OCI-LY7 (cell line): ENCODE measurements around the gene GALNT17.

ENCODE experiments used
- EZH2phosphoT487 ChIP-seq: fragments of 200-600 bp; sonication (generic); IDR thresholded peaks from 2 replicates; pipeline ENCODE4 v1.6.1; 2018; ENCODE audit warnings: low read depth, borderline replicate concordance, mild to moderate bottlenecking, mixed run types, antibody characterized with exemption, low read length, moderate library complexity, mixed read lengths
- TF ChIP-seq, protein P1 (sequence below): fragments of 200-600 bp; sonication (generic); conservative IDR thresholded peaks from 2 replicates; pipeline ENCODE4 v1.5.1; 2014; ENCODE audit warnings: mild to moderate bottlenecking, antibody characterized with exemption, low read length, moderate library complexity, mixed read lengths

- TF ChIP-seq, protein P1, sequence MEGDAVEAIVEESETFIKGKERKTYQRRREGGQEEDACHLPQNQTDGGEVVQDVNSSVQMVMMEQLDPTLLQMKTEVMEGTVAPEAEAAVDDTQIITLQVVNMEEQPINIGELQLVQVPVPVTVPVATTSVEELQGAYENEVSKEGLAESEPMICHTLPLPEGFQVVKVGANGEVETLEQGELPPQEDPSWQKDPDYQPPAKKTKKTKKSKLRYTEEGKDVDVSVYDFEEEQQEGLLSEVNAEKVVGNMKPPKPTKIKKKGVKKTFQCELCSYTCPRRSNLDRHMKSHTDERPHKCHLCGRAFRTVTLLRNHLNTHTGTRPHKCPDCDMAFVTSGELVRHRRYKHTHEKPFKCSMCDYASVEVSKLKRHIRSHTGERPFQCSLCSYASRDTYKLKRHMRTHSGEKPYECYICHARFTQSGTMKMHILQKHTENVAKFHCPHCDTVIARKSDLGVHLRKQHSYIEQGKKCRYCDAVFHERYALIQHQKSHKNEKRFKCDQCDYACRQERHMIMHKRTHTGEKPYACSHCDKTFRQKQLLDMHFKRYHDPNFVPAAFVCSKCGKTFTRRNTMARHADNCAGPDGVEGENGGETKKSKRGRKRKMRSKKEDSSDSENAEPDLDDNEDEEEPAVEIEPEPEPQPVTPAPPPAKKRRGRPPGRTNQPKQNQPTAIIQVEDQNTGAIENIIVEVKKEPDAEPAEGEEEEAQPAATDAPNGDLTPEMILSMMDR, result no peak
- TF ChIP-seq EZH2phosphoT487, result no peak
These were observed 403.7 kb downstream of the GALNT17 start for GRCh38 chr7:71535616-71536015.
